ENCODE results near the gene LUC7L2. TPM values are rescaled to one million over a fixed set of nuclear protein-coding genes. Genes with fewer than 3 reads are reported as not detected.

LUC7L2 gene
- total and polyA plus RNA-seq, 9 of the 15 experiments (the other 6 are each of a cell fraction or from before 2014, with no cell fraction given) = 56.1 to 207 (median 141) TPM

DNA sequence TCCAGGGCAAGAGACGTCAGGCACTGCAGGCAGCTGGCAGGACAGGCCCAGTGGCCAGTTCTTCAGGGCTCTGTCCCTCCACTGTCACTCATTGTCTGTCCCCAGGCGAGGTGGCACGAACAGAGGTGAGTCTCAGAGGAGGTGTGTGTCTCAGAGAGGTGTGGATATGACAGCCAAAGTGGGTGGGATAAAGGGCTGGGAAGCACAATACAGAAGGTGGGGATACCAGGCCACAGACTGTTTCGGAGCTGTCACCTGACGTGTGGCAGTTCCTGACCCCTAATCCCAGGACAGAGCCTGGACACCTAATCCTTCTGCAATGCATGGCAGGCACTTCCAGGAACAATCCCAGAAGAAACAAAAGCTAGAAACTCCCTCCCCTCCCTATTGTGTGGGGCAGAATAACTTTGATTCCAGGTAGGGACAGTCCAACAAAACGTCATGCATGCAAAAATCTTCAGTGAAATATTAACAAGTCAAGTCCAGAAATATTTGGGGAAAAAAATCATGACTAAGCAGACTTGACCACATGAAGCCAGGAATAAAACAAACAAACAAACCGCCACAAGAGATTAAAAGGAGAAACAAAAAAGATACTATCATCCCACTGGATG, 112.2 kb downstream of the LUC7L2 start (continued):
- TF ChIP-seq, protein P1, sequence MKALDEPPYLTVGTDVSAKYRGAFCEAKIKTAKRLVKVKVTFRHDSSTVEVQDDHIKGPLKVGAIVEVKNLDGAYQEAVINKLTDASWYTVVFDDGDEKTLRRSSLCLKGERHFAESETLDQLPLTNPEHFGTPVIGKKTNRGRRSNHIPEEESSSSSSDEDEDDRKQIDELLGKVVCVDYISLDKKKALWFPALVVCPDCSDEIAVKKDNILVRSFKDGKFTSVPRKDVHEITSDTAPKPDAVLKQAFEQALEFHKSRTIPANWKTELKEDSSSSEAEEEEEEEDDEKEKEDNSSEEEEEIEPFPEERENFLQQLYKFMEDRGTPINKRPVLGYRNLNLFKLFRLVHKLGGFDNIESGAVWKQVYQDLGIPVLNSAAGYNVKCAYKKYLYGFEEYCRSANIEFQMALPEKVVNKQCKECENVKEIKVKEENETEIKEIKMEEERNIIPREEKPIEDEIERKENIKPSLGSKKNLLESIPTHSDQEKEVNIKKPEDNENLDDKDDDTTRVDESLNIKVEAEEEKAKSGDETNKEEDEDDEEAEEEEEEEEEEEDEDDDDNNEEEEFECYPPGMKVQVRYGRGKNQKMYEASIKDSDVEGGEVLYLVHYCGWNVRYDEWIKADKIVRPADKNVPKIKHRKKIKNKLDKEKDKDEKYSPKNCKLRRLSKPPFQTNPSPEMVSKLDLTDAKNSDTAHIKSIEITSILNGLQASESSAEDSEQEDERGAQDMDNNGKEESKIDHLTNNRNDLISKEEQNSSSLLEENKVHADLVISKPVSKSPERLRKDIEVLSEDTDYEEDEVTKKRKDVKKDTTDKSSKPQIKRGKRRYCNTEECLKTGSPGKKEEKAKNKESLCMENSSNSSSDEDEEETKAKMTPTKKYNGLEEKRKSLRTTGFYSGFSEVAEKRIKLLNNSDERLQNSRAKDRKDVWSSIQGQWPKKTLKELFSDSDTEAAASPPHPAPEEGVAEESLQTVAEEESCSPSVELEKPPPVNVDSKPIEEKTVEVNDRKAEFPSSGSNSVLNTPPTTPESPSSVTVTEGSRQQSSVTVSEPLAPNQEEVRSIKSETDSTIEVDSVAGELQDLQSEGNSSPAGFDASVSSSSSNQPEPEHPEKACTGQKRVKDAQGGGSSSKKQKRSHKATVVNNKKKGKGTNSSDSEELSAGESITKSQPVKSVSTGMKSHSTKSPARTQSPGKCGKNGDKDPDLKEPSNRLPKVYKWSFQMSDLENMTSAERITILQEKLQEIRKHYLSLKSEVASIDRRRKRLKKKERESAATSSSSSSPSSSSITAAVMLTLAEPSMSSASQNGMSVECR (CRISPR knock-in tag; IDR thresholded peaks at IDR 0.05) = no peak
- TF ChIP-seq PML (IDR thresholded peaks at IDR 0.05; ENCODE audit: low read length) (no peak), LEF1 (IDR thresholded peaks at IDR 0.05) (0 out of 2 replicates have a peak, but pooled peaks have one; percentile 17), DPF2 (IDR thresholded peaks at IDR 0.05) (no peak), ZNF217 (CRISPR knock-in tag; IDR thresholded peaks at IDR 0.05) (no peak), NCOA6 (IDR thresholded peaks at IDR 0.05) (no peak), ZNF778 (CRISPR knock-in tag; IDR thresholded peaks at IDR 0.05) (no peak), HIVEP1 (CRISPR knock-in tag; IDR thresholded peaks at IDR 0.05) (no peak), TSHZ1 (CRISPR knock-in tag; IDR thresholded peaks at IDR 0.05) (no peak), ZNF197 (CRISPR knock-in tag; IDR thresholded peaks at IDR 0.05; ENCODE audit: low read depth) (no peak), GATAD2A (IDR thresholded peaks at IDR 0.05) (no peak), KAT8 (IDR thresholded peaks at IDR 0.05; ENCODE audit: low read depth) (no peak), KDM1A (IDR thresholded peaks at IDR 0.05) (no peak), ZBTB1 (CRISPR knock-in tag; IDR thresholded peaks at IDR 0.05; ENCODE audit: borderline replicate concordance, low read depth) (no peak), HDGF (IDR thresholded peaks at IDR 0.05) (no peak), E2F3 (CRISPR knock-in tag; IDR thresholded peaks at IDR 0.05) (no peak), MED1 (CRISPR knock-in tag; IDR thresholded peaks at IDR 0.05; ENCODE audit: borderline replicate concordance) (no peak), ARID1B (IDR thresholded peaks at IDR 0.05) (peak; percentile 41; the same call in 1 of the 2 replicates), IFI16 (CRISPR knock-in tag; IDR thresholded peaks at IDR 0.05) (no peak)
- TF ChIP-seq, protein P2, sequence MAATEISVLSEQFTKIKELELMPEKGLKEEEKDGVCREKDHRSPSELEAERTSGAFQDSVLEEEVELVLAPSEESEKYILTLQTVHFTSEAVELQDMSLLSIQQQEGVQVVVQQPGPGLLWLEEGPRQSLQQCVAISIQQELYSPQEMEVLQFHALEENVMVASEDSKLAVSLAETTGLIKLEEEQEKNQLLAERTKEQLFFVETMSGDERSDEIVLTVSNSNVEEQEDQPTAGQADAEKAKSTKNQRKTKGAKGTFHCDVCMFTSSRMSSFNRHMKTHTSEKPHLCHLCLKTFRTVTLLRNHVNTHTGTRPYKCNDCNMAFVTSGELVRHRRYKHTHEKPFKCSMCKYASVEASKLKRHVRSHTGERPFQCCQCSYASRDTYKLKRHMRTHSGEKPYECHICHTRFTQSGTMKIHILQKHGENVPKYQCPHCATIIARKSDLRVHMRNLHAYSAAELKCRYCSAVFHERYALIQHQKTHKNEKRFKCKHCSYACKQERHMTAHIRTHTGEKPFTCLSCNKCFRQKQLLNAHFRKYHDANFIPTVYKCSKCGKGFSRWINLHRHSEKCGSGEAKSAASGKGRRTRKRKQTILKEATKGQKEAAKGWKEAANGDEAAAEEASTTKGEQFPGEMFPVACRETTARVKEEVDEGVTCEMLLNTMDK (IDR thresholded peaks at IDR 0.05; ENCODE audit: borderline replicate concordance, insufficient read depth, low read depth, low read length, poor library complexity, severe bottlenecking) = no peak
